Dedifferentiated amniotic fluid mesenchymal stem cell (primary cell): ENCODE results near the gene FFAR1.

Source experiments
- DNase-seq: peaks from one replicate; pipeline ENCODE4 v3.0.0-alpha.2; 2016; ENCODE audit errors: extremely low spot score

The FFAR1 gene, protein sequence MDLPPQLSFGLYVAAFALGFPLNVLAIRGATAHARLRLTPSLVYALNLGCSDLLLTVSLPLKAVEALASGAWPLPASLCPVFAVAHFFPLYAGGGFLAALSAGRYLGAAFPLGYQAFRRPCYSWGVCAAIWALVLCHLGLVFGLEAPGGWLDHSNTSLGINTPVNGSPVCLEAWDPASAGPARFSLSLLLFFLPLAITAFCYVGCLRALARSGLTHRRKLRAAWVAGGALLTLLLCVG (N-terminal part only)

GRCh38 chr19:35347171-35347929, at the start of gene FFAR1:
Gene FFAR1 (plus strand): TSS chr19:35347902. CDS start chr19:35351552, 3,650 bp downstream.
- no peak for DNase-seq

DNA sequence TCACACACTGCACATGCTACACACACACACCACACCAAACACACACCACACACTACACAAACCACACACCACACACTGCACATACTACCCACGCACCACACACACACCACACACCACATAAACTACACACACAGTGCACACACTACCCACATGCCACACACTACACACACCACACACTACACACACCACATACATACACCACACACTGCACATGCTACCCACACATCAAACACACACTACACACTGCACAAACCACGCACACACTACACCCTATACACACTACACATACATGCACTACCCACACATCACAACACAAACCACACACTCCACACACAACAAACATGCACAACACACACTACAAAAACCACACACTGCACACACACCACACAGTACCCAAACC, 49.8 kb upstream of the FFAR1 start:
- no peak for DNase-seq

DNA sequence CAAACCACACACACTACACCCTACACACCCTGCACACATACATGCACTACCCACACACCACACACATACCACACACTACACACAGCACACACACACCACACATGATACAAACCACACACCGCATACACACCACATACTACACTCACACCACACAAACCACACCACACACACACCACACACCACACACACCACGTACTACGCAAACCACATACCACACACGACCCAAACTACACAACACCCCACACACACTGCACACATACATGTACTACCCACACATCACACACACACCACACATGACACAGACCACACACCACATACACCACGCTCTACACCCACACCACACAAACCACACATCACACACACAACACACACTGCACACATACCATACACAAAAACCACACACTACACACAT, 49.1 kb upstream of the FFAR1 start:
- no peak for DNase-seq

DNA sequence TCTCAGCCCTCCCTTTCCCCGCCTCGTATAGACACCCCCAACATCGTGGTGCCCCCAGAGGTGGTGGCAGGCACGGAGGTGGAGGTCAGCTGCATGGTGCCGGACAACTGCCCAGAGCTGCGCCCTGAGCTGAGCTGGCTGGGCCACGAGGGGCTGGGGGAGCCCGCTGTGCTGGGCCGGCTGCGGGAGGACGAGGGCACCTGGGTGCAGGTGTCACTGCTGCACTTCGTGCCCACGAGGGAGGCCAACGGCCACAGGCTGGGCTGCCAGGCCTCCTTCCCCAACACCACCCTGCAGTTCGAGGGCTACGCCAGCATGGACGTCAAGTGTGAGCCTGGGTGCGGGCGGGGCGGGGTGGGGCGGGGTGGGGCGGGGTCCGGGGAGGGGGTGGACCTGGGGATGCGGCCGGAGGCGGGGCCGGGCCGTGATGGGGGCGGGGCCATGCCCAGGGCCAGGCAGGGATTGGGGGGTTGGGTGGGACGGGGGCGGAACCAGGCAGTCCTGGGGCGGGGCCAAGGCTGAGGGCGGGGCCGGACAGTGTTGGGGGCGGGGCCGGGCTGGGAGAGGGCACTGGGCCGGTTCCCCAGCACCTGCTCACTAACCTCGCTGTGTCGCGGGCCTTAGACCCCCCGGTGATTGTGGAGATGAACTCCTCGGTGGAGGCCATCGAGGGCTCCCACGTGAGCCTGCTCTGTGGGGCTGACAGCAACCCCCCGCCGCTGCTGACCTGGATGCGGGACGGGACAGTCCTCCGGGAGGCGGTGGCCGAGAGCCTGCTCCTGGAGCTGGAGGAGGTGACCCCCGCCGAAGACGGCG, 48.0 kb upstream of the FFAR1 start:
- no peak for DNase-seq

- no peak for DNase-seq
These were observed 47.4 kb upstream of the FFAR1 start for GRCh38 chr19:35300339-35300649.

- DNase-seq = no peak
These were observed 45.7 kb upstream of the FFAR1 start for GRCh38 chr19:35301961-35302360.

- no peak for DNase-seq
These were observed 45.3 kb upstream of the FFAR1 start for GRCh38 chr19:35302446-35302845.

GRCh38 chr19:35303357-35303915, 44.3 kb upstream of the FFAR1 start:
- DNase-seq = no peak

DNA sequence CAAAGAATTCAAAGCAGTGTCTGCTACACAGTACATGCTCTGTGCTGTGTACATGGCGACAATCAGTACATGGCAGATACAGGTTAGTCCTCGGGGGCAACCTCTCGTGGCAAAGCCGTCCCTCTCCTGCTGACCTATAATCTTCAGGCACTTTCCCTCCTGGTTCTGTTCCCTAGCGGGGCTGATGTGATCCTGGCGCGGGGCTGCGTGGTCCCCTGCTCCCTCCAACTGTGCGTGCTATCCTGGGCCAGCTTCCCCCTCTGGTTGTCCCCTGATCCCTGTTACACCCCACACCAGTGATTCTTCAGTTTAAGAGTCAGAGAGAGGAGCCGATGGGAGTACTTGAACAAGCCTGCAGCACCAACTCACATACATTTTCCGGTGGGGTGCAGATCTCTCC, 43.7 kb upstream of the FFAR1 start:
- DNase-seq = no peak

GRCh38 chr19:35305181-35305580, 42.5 kb upstream of the FFAR1 start:
- DNase-seq = no peak

- no peak for DNase-seq
These were observed 41.0 kb upstream of the FFAR1 start for GRCh38 chr19:35306473-35307246.

- no peak for DNase-seq
These were observed 39.8 kb upstream of the FFAR1 start for GRCh38 chr19:35307931-35308330.

GRCh38 chr19:35308910-35309309, 38.8 kb upstream of the FFAR1 start:
- no peak for DNase-seq

DNA sequence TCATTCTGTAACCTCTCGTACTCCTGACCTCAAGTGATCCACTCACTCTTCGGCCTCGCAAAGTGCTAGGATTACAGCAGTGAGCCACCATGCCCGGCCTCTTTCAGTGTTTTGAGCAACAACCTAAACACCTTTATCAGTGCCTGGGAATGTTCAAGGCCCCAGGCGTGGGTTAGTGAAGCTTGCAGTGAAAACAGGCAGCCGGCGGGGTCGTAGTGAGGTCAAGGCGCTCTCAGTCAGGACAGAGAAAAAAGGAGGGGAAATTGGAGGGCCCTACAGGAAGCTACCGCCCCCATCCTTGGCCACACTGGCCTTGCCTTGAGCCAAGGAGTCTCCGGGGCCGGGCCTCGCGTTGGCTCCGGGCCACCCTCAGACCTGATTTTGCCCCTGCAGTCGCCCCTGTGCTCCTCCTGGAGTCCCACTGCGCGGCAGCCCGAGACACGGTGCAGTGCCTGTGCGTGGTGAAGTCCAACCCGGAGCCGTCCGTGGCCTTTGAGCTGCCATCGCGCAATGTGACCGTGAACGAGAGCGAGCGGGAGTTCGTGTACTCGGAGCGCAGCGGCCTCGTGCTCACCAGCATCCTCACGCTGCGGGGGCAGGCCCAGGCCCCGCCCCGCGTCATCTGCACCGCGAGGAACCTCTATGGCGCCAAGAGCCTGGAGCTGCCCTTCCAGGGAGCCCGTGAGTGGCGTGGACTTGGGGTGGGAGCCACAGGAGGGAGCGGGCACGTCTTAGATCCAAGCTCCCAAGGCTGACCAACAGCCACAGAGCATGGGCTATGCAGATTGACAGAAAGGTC, 38.0 kb upstream of the FFAR1 start:
- DNase-seq = no peak

DNA sequence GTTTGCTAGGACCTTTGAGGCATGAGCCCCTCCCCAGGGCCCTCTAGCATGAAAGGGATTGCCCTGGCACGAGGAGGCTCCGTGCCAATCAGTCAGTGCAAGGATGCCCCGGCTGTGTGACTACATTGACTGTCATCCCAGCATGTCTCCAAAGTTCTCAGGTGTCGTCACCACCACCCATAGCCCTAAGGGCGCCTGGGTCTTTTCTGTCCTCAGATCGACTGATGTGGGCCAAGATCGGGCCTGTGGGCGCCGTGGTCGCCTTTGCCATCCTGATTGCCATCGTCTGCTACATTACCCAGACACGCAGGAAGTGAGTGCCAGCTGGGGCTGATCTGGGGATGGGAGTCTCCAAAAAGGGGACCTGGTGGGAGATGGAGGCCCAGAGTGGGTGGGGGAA, 37.4 kb upstream of the FFAR1 start:
- no peak for DNase-seq

GRCh38 chr19:35310811-35311465, 36.8 kb upstream of the FFAR1 start:
- no peak for DNase-seq

DNA sequence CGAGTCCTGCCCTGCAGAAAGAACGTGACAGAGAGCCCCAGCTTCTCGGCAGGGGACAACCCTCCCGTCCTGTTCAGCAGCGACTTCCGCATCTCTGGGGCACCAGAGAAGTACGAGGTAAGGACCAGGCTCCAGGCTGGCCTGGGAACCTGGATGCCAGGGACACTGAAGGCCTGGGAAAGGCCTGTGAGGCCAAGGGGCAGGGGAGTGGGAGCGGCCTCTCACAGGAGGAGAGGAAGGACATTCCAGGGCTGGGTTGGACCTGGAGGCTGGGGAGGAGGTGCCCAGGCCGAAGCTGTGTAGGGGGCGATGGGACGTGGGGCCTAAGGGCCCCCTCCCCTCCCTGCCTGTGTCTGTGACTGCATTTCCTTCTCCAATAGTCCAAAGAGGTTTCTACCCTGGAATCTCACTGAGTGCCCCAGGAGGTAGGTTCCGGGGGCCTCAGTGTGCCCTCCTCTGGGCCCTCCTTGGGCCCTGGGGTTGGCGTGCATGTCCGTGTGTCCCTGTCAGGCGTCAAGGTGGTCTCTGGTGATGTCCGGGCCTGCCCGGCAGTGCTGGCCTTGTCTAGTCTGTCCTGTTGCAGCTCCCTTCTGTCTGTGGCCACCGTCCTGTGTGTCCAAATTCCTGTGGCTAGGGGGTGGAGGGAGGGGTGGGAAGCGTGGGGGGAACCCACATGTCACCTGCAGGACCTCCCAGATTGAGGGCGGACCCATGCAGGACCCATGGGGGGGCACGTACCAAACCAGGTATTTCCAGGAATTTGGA, 35.6 kb upstream of the FFAR1 start:
- DNase-seq = no peak

DNA sequence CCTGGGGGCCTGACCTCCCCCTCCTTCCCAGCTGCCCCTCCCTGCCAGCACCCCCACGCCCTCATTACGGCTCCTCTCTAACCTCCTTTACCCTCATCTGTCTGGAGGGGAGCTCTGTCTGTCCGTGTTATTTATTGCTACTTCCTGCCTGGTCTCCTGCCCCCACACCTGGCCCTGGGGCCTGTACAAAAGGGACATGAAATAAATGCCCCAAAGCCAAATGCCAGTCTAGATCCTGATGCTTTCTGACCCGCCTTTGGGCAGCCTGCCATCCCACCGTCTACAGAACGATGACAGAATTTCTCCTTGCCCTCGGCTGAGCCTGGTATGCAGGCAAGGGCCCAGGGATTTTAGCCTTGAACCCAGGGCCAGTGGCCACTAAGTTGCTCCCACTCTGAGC, 34.1 kb upstream of the FFAR1 start:
- DNase-seq = no peak

GRCh38 chr19:35314031-35314430, 33.7 kb upstream of the FFAR1 start:
- DNase-seq = no peak
